GM18520 (cell line): ENCODE measurements around the gene GCNA.

Source experiments
- ATAC-seq: cut with Tn5 transposase; IDR thresholded peaks from one replicate; pipeline ENCODE4 v1.9.1; 2021; ENCODE audit not compliant: unreplicated experiment

The GCNA gene

DNA sequence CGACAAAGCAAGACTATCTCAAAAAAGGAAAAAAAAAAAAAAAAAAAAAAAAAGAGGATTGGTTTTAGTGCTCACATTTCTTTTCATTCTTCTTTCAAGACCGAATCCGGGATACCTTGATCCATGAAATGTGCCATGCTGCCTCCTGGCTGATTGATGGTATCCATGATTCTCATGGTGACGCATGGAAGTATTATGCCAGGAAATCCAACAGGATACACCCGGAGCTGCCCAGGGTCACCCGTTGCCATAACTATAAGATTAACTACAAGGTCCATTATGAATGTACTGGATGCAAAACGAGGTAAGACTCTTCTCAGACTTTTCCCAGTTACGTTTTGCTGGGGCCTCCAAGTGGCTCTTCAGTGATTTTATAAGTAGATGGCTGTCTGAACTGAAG, 34.0 kb downstream of the GCNA start:
- no peak for ATAC-seq

DNA sequence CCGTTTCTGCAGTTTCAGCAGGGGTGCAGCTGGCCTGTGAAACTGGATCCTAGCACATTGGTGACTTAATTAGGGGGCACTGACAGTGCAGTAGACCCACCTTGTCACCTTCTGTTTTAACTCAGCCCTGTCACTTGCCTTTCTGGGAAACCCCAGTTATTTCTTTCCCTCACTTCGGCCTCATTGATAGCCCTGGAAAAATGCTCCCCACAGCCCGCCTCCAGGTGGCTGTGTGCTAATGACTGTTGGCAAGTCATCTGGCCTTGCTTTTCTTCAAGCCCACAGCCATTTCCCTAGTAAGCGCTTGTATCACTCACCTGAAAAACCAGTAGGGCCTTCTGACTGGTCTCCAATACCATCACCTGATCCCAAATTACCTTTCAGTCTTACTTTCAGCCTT, 36.8 kb downstream of the GCNA start:
- no peak for ATAC-seq

DNA sequence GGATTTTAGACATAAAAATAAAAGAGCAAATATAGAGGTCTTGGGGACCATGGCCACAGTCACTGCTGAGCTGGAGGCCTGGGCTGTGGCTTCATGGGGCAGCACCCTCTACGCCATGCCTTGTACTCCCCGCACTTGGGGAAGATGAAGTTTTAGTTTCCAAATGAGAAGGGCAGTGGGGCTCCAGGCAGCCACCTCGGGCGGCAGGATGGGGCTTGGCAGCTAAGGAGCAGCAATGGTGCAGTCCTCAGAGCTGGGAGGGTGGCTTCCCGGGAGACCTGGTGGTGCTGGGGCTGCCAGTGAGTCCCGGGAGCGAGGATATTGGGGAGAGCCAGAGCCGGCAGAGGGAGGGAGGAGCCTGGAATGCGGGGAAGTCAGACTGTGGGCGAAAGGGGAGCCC, 37.7 kb downstream of the GCNA start:
- ATAC-seq, result no peak

DNA sequence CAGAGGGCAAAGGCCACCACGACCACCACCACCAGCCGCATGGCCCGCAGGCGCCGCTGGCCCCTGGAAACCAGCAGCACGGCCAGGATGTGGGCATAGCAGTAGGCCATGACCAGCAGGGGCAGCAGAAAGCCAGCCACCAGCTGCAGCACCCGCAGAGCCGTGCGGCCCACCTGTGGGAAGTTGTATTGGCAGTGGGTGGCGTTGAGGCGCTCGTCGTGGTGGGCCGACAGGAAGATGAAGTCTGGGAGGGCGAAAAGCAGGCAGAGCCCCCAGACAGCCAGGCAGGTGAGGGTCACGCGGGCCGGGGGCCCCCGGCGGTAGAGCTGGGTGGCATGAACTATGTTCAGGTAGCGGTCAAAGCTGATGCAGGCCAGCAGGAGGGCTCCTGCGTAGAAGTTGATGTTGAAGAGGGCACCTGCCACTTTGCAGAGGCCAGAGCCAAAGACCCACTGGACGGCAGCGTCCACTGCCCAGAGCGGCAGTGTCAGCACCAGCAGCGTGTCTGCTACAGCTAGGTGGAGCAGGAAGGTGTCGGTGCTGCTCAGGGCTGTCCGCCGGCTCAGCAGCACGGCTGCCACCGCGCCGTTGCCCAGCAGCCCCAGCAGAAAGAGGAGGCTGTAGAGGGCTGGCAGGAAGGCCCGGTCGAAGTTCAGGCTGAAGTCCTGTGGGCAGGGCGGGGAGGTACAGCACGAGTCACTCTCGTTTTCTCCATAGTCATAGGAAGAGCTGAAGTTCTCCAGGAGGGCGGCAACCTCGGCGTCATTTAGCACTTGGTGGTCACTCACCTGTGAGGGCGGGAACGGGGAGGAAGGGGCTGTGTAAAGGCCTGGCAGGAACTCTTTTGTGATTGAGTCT, 38.7 kb downstream of the GCNA start:
- no peak for ATAC-seq

DNA sequence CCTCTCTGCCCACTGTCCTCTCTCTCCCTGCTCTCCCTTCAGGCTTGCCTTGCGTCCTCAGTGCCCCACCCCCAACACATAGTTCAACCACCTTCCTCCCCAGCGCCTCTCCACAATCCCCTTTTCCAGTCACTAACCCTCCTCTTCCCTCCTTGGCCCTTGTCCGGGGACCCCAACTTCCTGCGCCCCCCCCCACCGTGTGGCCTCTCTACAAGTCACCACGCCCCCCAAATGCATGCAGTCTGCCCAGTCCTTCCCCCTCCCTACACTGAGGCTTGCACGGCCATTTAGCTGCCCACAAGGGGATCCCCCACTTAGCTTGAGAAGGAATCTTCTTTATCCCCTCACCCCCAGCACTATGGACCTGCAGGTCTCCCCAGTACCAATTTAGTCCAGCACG, 39.5 kb downstream of the GCNA start:
- ATAC-seq, result no peak

DNA sequence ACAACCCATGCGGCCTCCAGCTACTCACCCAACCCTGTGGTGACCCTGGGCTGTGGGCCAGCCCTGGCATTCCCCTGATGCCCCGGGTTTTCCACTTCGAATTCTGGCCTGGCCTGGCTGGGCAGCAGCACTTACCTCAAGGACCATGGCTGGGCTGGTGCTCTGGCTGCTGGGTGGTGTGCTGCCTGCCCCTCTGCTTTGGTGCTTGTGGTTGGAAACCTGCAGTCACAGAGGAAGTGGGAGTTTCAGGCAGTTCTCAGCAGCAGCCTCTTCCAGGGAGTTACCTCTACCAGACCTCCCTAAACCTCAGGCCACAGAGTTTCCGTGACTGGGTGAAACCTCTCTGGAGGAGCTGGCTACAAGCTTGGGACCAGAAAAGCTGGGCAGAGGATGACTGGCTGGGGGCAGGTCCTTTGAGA, 40.1 kb downstream of the GCNA start, which contains the start of gene CXCR3:
Gene CXCR3 (minus strand): TSS at position 209 of the 419 bp plus-strand sequence. CDS start 62 bp downstream, at position 147.
- ATAC-seq, result peak; percentile 28

DNA sequence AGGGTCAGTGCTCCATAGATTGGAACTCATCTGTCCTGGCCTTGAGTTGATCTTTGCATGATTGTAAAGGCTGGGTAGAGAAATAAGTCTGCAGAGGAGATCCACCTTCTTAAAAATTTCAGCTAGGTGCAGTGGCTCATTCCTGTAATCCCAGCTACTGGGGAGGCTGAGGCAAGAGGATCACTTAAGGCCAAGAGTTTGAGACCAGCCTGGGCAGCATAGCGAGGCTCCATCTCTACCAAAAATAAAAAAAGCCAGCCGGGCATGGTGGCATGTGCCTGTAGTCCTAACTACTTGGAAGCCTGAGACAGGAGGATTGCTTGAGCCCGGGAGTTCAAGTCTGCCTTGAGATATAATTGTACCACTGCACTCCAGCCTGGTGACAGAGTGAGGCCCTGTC, 40.5 kb downstream of the GCNA start:
- ATAC-seq, result no peak

DNA sequence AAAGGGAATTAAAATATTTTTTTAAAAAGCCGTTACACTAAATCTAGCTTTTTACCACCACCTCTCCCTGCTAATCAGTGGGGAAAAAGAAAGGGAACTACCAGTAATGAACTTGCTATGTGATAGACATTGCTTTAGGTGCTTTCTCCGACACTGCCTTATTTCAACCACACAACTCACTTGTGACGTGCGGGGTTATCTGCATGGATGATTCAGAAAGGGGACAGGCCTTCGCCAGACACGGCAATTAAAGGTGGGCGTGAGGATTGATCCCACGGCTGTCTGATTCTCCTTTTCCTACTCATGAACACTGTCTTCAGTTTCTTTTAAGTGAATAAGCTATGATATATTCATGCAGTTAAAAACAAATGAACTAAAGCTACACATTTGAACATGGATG, 41.0 kb downstream of the GCNA start:
- no peak for ATAC-seq

DNA sequence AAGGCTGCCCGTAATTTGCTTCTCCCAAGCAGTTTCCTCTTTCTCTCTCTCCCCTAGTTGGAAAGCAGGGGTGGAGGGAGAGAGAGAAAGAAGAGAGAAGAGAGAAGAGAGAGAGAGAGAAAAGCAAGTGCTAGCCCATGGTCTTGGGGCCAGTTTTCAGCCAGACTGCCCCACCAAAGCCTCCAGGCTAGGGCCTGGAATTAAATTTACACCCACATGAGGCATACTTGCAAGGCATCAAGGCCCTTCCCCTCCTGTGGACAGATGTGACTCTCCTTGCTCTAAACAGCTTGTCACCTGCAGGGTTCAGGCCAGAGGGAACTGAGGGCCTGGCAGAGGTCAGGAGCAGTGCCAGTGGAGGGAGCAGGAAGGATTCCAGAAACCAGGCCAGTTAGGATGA, 41.7 kb downstream of the GCNA start:
- no peak for ATAC-seq

DNA sequence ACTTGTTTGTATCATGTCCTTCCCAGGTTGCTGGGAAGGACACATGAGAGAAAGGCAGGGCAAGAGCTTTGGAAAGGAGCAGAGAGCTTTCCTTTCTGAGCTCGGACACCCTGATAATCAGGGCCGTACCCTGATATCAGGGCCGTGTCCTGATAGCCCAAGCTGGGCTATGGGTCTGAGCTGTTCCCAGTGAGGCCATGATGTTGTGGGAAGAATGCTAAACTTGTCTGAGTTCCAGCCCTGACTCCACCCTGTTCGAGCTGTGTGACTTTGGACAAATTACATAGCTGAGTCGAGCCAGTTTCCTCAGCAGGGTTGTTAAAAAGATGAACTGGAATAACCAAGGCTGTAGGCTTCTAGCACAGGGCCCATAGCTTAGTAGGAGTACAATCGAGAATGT, 43.4 kb downstream of the GCNA start:
- ATAC-seq, result no peak

DNA sequence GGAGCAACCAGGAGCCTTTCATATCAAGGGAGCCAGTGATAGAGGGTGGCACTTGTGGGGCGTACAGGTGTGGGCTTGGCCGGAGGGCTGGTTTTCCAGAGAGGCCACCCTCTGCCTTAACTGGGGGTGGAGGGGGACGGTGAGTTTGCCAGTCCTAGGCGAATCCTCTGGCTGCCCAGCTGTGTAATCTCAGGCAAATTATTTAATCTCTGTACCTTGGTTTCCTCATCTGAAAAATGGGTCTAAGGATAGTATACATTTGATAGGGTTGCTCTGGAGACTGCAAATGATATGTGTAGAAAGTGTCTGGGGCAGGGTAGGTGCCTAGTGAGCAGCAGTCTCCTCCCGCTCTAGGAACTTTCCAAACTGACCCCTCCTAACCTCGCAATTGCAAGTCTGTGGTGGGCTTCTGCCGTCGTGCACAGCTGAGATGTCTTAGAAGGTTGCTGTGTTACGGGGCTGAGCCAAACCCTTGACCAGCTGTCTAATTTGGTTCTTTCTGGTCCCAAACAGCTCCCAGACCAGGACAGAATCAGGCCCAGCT, 43.9 kb downstream of the GCNA start:
- ATAC-seq, result no peak

DNA sequence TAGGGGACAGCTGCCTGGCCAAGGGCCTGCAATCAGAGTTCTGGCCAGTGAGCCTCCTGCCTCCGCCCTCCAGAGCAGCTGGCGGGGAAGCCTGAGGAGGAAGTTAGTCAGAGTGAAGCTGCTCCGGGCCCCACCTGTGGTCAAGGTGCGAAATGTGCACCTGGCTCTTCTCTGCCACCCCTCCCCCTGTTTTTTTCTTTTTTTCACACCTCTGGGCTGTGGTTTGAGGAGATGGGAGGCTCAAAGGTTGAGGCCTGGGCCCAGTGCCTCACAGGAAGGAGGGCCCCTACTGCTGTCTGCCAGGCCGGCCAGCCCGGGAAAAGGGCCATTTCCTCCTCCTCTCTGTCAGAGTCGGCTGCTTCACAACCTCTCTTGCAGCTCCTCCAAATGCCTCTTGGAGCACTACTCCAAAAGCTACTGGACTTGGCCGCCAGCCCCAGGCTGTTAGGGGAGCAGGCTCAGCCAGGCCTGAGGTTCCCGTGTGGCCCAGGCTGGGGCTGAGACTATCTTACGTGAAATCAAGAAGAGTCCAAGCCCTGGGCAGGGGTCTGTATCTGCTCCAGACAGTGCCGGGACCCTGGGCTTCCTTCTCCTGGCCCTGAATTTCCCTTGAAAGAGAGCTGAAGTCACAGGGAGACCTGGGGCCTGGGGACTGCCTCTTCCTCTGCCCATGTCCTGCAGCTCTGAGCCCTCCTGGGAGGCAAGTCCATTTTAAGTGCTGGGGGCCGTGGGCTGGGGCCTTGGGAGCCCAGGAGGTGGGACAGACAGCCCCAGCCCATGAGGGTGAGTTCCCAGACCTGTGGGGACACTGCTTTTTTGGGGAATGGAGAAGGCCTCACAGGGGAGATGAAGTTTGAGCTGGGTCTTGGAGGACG, 44.6 kb downstream of the GCNA start:
- ATAC-seq, result peak; percentile 51

DNA sequence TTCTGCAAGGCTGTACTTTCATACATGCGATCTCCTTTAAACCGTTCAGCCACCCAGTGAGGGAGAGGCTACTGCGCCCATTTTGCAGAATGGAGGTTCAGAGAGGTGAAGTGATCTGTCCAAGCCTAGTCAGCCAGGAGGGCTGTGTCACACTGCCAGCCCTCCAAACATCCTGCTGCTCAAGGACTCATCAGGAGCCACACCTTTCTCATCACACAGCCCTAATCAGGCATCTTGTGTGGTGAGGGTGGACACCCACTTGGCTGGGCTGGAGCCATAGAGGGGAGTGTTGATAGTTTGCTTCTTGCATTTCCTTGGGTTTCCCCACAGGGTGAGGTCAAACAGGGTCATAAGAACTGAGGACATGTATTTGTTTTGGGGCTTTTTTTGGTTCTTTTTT, 45.5 kb downstream of the GCNA start:
- peak; percentile 27 for ATAC-seq

DNA sequence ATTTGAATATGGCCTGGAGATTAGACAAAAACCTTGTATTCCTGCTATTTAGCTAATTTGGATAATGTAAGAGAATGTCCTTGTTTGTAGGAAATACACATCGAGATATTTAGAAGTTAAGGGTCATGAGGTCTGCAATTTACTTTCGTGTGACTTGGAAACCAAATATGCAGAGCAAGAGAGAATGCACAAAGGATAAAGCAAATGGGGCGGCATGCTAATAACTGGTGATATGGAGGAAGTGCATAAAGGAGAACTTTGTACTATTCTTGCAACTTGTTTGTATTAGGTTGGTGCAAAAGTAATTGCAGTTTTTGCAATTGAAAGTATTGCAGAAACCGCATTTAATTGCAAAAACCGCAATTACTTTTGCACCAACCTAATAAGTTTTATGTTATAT, 47.2 kb downstream of the GCNA start:
- no peak for ATAC-seq

DNA sequence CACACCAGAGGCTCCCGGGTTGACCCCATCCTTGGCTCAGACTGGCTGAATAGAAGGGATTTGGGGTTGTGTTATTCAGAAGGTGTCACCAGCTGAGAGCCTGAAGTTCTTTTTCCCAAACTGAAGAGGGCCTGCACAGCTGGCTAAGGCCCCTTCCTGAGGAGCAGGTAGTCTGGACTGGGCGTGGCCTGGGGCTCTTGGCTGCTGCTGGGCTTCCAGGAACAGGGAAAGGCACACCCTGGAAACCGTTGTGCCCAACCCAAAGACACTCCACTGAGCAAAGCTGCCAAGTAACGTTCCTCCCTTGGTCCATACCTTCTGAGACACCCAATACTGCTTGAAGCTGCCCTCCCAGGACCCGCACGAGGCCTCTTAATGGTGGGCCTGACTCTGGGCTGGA, 48.3 kb downstream of the GCNA start:
- no peak for ATAC-seq

DNA sequence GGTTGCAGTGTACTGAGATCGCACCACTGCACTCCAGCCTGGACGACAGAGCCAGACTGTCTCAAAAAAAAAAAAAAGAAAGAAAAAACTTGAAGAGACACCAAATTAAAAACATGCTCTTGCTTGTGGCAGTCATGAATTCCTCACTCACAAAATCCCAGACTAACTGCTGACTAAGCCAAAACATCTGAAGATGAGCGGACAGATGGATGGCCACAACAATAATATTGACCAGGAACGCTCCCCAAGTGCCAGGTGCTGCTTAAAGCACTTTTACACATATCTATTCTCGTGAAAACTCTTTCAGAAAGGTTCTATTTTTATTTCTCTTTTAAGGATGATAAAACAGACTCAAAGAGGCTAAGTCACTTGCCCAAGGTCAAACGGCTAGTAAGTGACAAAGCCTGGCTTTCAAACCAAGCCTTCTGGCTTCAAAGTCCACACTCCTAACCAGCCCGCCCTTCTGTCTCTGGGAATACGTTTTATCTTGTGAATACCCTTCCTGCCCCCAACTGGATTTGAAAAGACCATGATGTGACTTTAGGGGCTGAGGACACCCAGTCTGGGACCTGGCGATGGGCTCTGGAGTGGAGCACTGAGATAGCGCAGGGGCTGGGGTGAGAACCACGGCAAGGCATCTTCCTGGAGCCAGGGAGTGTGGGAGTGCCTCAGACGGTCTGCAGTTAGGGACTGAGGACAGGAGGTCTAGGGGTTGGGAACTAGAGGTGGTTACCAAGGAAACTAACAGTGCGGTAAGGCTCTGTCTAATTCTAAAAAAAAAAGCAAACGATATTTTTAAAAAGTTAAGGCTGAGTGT, 49.6 kb downstream of the GCNA start:
- ATAC-seq, result no peak

DNA sequence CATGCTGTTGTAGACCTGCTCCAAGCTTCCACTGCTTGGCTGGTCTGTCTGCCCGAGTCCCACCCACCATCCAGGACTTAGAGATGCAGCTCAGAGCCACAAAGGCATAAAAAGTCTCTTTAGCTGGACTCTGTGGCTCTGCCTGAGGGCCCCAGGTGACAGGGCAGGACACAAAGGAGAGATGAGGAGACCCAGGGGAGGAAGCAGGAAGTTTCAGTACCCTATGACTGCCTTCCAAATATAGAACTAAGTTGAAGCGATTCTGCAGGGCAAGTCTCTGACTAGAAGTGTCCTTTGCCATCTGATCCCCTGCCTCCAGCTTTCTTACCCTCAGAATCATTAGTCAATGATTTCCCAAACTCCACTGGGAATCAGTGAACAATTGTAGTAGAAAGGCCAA, 51.2 kb downstream of the GCNA start:
- peak; percentile 33 for ATAC-seq

DNA sequence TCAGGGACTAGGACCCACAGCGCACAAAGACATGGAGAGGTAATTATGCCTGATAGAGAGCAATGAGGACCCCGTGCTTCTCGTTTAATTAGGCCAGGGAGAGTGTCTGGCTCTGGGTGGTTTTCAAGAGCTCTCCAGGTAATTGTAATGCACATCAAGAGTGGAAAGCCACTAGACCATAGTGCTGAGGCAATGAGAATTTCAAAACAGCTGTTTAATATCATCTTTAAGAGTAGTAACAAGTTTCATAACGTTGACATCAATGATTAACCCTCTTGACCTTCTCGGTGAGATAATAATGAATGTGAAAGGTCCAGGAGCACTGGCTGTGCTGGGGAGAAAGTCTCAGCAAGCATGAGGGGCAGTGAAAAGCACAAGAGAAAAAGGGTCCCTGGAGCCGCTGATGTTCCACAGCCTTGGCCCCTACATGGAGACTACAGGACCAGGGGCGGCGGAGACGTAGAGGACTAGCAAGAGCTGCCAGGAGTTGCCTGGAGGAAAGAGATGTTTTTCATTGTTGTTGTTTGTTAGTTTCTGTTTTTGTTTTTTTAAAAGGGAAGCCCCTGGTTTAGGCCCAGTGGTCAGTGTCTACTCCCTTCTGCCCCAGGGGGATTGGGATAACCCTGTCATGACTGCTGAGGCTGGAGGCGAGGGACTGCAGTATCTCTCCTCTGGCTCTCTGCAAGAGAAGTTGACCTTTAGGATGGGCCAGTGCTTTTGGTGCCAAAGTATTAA, 54.9 kb downstream of the GCNA start:
- ATAC-seq, result peak; percentile 55

DNA sequence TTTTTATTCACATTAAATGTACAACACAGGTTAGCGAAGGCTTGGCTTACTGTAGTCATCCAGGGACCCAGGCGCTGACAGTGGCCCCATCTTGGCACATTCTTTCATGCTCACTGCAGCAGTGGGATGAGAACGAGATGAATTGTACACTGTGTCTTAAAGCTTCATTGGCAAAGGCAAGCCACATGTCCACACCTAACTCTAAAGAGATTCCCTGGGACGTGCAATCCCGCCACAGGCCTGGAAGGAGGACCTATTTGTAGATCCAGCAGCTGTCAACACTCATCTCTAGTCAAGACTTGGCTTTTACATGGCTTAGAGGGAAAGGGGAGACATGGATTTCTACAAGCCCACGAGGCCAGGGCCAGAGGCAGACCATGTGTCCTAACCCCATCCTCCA, 56.1 kb downstream of the GCNA start:
- no peak for ATAC-seq
